Measurements from ENCODE around the gene CASP6. TPM values are rescaled to one million over a fixed set of nuclear protein-coding genes. Genes with fewer than 3 reads are reported as not detected.

Gene CASP6
- total RNA-seq, 3 donors from 2014 or later (not counting 1 experiment from before 2014, with no cell fraction given), result 3.4 to 6.0 (median 4.8) TPM

DNA sequence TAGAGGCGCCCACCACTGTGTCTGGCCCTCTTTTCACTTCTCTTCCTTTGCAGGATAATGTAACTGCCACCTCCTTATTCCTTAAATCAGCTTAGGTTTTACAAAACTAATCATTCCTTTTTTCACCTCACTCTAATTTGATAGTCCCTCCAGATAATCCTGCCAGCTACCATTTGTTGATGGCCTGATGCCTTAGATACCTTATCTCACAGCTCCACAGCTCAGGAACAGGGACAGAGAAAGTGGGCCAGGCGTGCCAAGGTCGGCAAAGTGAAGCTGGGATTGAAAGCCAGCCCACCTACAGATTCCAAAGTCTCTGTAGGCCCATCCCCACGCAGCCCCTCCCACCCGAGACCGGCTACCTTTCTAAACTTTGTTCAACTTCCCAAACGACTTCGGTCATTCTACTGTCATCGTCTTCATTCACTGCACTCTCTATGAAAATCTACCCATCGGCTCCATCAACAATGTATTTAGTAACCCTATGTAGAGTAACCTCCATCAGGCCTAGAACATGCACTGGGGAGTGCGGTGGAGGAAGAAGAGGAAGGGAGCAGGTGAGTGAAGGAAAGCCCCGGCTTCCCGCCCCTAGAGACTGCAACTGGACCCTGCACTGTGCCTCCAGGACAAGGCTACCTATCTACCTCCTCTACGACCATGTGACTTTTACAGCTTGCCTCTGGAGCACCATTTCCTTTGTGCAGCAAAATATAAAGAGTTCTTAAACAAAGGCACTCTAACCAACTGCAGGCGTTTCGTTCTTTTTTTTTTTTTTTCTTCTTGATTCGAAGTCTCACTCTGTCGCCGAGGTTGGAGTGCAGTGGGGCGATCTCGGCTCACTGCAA lies 1.5 kb downstream of the CASP6 start:
- Mint-ChIP-seq H3K36me3 (no peaks in the 10 kb centered on the region), H3K4me3 (peak overlapping the region; percentile 98), H3K27ac (peak overlapping the region; percentile 85 to 92), H3K4me1 (peaks cover 25 to 30% of the 10 kb centered on the region in 2 donors), H3K9me3 (no peaks in the 10 kb centered on the region), H3K27me3 (ENCODE audit: low read depth in 2 of 2) (peaks cover 0 to 4% of the 10 kb centered on the region in 2 donors)
- no peaks in the 10 kb centered on the region for H3K9me3 ChIP-seq (ENCODE audit: control insufficient read depth, insufficient read depth, low read length)
- WGBS (ENCODE audit: insufficient coverage), result 39% methylated on average over 20 of the region's 21 CpGs
- H3K27ac ChIP-seq (ENCODE audit: low read length), result no peak overlapping the region
- intact Hi-C loops (cut with micrococcal nuclease), result loop anchor here (1.0 kb wide), 1 partner anchor 279 kb away; no protein-coding TSS in a partner anchor
- TF ChIP-seq, protein P1, sequence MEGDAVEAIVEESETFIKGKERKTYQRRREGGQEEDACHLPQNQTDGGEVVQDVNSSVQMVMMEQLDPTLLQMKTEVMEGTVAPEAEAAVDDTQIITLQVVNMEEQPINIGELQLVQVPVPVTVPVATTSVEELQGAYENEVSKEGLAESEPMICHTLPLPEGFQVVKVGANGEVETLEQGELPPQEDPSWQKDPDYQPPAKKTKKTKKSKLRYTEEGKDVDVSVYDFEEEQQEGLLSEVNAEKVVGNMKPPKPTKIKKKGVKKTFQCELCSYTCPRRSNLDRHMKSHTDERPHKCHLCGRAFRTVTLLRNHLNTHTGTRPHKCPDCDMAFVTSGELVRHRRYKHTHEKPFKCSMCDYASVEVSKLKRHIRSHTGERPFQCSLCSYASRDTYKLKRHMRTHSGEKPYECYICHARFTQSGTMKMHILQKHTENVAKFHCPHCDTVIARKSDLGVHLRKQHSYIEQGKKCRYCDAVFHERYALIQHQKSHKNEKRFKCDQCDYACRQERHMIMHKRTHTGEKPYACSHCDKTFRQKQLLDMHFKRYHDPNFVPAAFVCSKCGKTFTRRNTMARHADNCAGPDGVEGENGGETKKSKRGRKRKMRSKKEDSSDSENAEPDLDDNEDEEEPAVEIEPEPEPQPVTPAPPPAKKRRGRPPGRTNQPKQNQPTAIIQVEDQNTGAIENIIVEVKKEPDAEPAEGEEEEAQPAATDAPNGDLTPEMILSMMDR (IDR thresholded peaks at IDR 0.05), result no peak
- H3K27me3 ChIP-seq (ENCODE audit: control insufficient read depth, insufficient read depth, low read length), result no peaks in the 10 kb centered on the region
- H3K4me1 ChIP-seq (ENCODE audit: control insufficient read depth, insufficient read depth, low read length), result peaks cover 17% of the 10 kb centered on the region
- DNase-seq (peak in 1 of 2 donors; percentile 37), ATAC-seq (no peak)
- H3K4me3 ChIP-seq (ENCODE audit: low read length), result peak overlapping the region; percentile 66
- H3K36me3 ChIP-seq (ENCODE audit: control insufficient read depth, insufficient read depth, low read length), result no peaks in the 10 kb centered on the region

GRCh38 chr4:109699553-109700225 lies 3.6 kb downstream of the CASP6 start:
- intact Hi-C loops (cut with micrococcal nuclease), result no loop called here
- no peaks in the 10 kb centered on the region for H3K9me3 Mint-ChIP-seq
- H3K27me3 Mint-ChIP-seq (ENCODE audit: low read depth in 2 of 2), result peaks cover 0 to 4% of the 10 kb centered on the region in 2 donors
- H3K27ac ChIP-seq (ENCODE audit: low read length), result no peak overlapping the region
- no peaks in the 10 kb centered on the region for H3K36me3 Mint-ChIP-seq
- TF ChIP-seq, protein P1 (IDR thresholded peaks at IDR 0.05), result no peak
- WGBS (ENCODE audit: insufficient coverage), result 94% methylated on average over 8 of the region's 8 CpGs
- ATAC-seq (no peak), DNase-seq (no peak)
- H3K27ac Mint-ChIP-seq, result no peak overlapping the region
- peaks cover 17% of the 10 kb centered on the region for H3K4me1 ChIP-seq (ENCODE audit: control insufficient read depth, insufficient read depth, low read length)
- no peak overlapping the region for H3K4me3 ChIP-seq (ENCODE audit: low read length)
- H3K4me3 Mint-ChIP-seq, result no peak overlapping the region
- H3K9me3 ChIP-seq (ENCODE audit: control insufficient read depth, insufficient read depth, low read length), result no peaks in the 10 kb centered on the region
- no peaks in the 10 kb centered on the region for H3K27me3 ChIP-seq (ENCODE audit: control insufficient read depth, insufficient read depth, low read length)
- peaks cover 25 to 30% of the 10 kb centered on the region in 2 donors for H3K4me1 Mint-ChIP-seq
- H3K36me3 ChIP-seq (ENCODE audit: control insufficient read depth, insufficient read depth, low read length), result no peaks in the 10 kb centered on the region

DNA sequence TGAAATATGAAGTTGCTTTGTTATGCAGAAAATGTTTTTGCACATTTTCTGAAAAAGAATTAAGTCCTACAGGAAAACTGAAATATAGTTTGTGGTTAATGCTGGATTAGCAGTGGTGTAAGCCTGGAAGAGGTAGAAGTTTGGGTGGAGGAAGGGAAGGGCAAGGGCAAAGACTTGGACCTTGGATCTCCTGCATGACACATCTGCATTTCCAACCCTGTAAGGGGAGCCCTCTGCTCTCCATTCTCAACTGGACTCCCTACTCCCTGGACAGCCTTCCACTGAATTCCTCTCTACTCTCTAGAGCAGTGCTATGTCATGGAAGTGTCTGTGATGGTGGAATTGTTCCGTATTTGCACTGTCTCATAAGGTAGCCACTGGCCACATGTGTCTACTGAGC lies 4.6 kb downstream of the CASP6 start:
- Mint-ChIP-seq H3K9me3 (no peaks in the 10 kb centered on the region), H3K27me3 (ENCODE audit: low read depth in 2 of 2) (peaks cover 0 to 4% of the 10 kb centered on the region in 2 donors), H3K27ac (no peak overlapping the region), H3K4me1 (peaks cover 19 to 24% of the 10 kb centered on the region in 2 donors), H3K36me3 (no peaks in the 10 kb centered on the region), H3K4me3 (no peak overlapping the region)
- H3K4me1 ChIP-seq (ENCODE audit: control insufficient read depth, insufficient read depth, low read length), result peaks cover 17% of the 10 kb centered on the region
- H3K4me3 ChIP-seq (ENCODE audit: low read length), result no peak overlapping the region
- ATAC-seq (no peak), DNase-seq (no peak)
- no peaks in the 10 kb centered on the region for H3K9me3 ChIP-seq (ENCODE audit: control insufficient read depth, insufficient read depth, low read length)
- no peaks in the 10 kb centered on the region for H3K36me3 ChIP-seq (ENCODE audit: control insufficient read depth, insufficient read depth, low read length)
- intact Hi-C loops (cut with micrococcal nuclease), result no loop called here
- TF ChIP-seq, protein P1 (IDR thresholded peaks at IDR 0.05), result no peak
- H3K27ac ChIP-seq (ENCODE audit: low read length), result no peak overlapping the region
- H3K27me3 ChIP-seq (ENCODE audit: control insufficient read depth, insufficient read depth, low read length), result no peaks in the 10 kb centered on the region
- 100% methylated on average over 1 of the region's 1 CpG for WGBS (ENCODE audit: insufficient coverage)

Measured in natural killer cell (primary cell).